Measurements from ENCODE around the gene DEAF1. TPM values are rescaled to one million over a fixed set of nuclear protein-coding genes. Genes with fewer than 3 reads are reported as not detected.

DEAF1 gene
- total RNA-seq, 2 donors from 2014 or later = 15.8 to 28.0 TPM

DNA sequence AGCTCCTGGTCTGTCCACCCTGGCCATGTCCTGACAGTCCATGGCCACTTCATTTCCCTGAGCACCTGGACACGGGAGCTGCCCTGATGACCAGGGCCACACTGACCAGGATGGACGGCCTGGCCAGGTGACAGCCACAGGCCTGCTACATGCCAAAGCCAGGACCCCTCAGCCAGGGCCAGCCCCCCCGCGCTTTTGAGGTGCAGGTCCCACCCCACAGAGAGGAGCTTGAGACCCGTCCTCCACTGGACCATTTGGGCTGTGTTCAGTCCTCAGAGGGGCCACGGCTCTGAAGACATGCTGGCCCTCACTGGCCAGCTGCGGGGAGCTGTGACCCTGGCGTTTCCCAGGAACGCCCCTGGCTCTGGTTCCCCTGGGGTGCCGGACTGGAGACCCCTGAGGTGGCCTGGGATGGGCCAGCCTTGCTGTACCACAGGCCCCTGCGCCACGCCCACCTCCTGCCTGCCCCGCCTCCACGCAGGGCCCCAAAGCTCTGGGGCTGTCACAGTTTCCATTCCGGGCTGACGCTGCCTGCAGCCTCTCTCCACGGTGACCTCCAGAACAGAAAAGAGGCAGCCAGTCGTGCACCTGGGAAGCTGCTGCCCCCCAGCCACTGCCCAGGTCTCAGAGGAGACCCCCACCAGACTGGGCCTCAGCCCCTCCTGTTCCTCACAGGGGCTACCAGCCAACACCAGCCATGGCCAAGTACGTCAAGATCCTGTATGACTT lies 29.2 kb upstream of the DEAF1 start:
- intact Hi-C loops (cut with DNase I) = loop anchor here (5.0 to 10.0 kb wide), 2 partner anchors 67 to 169 kb away; no protein-coding TSS in a partner anchor

DNA sequence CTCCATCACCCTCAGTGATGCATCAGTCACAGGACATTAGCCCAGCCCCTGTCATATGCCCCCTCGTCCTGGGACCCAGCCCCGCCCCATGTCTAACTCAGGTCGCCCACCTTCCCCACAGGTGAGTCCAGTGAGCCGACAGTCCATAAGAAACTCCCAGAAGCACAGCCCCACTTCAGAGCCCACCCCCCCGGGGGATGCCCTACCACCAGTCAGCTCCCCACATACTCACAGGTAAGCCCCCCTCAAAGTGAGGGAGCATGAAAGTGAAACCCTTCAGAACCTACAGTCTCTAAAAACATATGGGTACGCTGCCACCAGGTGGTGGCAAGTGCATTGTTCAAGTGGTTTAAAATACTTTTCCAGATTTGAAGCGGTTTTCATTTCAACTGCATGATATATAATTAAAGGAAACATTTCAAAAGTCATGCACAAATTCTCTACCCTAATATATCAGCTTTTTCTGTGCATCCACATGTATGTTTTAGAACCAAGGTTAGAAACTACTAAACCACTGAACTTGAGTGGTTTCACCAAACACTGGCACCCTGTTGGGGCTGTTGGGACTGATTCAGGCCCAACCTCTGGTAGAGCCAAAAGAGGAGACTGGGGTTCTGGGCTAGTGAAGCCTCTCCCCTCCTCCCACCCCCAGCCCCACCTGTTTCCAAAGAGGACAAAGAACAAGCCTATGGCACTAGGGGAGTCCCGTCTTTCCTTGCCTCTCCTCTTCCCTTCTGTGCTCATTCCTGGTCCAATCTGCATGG lies 28.3 kb upstream of the DEAF1 start:
- Histone ChIP-seq H3K4me3 (no peak overlapping the region), H3K27me3 (no peaks in the 10 kb centered on the region), H3K4me1 (peaks cover 32% of the 10 kb centered on the region), H3K9me3 (no peaks in the 10 kb centered on the region), H3K27ac (no peak overlapping the region), H3K36me3 (replicated peaks in 1 of 2; ENCODE audit: insufficient read depth in 1 of 2, low read depth in 2 of 2) (no peaks in the 10 kb centered on the region)
- intact Hi-C loops (cut with DNase I) = loop anchor here (5.0 to 10.0 kb wide), 2 partner anchors 66 to 169 kb away; no protein-coding TSS in a partner anchor
- no peak for TF ChIP-seq POLR2A (IDR thresholded peaks at IDR 0.05)
- TF ChIP-seq, protein P1, sequence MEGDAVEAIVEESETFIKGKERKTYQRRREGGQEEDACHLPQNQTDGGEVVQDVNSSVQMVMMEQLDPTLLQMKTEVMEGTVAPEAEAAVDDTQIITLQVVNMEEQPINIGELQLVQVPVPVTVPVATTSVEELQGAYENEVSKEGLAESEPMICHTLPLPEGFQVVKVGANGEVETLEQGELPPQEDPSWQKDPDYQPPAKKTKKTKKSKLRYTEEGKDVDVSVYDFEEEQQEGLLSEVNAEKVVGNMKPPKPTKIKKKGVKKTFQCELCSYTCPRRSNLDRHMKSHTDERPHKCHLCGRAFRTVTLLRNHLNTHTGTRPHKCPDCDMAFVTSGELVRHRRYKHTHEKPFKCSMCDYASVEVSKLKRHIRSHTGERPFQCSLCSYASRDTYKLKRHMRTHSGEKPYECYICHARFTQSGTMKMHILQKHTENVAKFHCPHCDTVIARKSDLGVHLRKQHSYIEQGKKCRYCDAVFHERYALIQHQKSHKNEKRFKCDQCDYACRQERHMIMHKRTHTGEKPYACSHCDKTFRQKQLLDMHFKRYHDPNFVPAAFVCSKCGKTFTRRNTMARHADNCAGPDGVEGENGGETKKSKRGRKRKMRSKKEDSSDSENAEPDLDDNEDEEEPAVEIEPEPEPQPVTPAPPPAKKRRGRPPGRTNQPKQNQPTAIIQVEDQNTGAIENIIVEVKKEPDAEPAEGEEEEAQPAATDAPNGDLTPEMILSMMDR (IDR thresholded peaks at IDR 0.05) = peak; percentile 13 to 74 (median 64)
- 31 to 52% methylated on average over 3 to 8 of the region's 8 CpGs for WGBS, 2 donors
- ATAC-seq = no peak
- peak in 3 of 4 donors; percentile 48 to 68 (median 62) for DNase-seq

More for the DNA sequence above, 29.2 kb upstream of the DEAF1 start:
- DNase-seq = no peak
- WGBS, 2 donors = 87 to 88% methylated on average over 14 to 19 of the region's 19 CpGs
- no peak for ATAC-seq
- TF ChIP-seq, protein P1 (IDR thresholded peaks at IDR 0.05) = no peak
- TF ChIP-seq POLR2A (IDR thresholded peaks at IDR 0.05) = no peak
- Histone ChIP-seq H3K4me1 (peaks cover 34% of the 10 kb centered on the region), H3K36me3 (replicated peaks in 1 of 2; ENCODE audit: insufficient read depth in 1 of 2, low read depth in 2 of 2) (no peaks in the 10 kb centered on the region), H3K4me3 (no peak overlapping the region), H3K9me3 (no peaks in the 10 kb centered on the region), H3K27ac (no peak overlapping the region), H3K27me3 (no peaks in the 10 kb centered on the region)

DNA sequence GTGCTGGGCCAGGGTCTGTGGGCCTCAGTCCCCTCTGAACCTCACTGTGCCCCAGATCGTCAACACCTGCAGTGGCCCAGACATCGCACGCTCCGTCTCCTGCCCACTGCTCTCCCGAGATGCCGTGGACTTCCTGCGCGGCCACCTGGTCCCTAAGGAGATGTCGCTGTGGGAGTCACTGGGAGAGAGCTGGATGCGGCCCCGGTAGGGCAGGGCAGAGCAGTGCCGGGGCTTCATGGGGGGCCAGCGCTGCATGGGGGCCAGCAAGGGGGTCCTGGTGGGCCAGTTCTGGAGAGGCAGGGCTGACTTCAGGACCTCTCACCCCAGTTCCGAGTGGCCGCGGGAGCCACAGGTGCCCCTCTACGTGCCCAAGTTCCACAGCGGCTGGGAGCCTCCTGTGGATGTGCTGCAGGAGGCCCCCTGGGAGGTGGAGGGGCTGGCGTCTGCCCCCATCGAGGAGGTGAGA lies 27.4 kb upstream of the DEAF1 start:
- H3K4me3 ChIP-seq = no peak overlapping the region
- H3K4me1 ChIP-seq = peaks cover 23% of the 10 kb centered on the region
- H3K27ac ChIP-seq = no peak overlapping the region
- intact Hi-C loops (cut with DNase I) = loop anchor here (5.0 to 10.0 kb wide), 2 partner anchors 65 to 168 kb away; no protein-coding TSS in a partner anchor
- no peaks in the 10 kb centered on the region for H3K36me3 ChIP-seq (replicated peaks in 1 of 2; ENCODE audit: insufficient read depth in 1 of 2, low read depth in 2 of 2)
- ATAC-seq (no peak), DNase-seq (no peak)
- 39 to 75% methylated on average over 2 to 20 of the region's 20 CpGs for WGBS, 2 donors
- no peaks in the 10 kb centered on the region for H3K27me3 ChIP-seq
- no peaks in the 10 kb centered on the region for H3K9me3 ChIP-seq
- TF ChIP-seq, protein P1 (IDR thresholded peaks at IDR 0.05) = no peak
- no peak for TF ChIP-seq POLR2A (IDR thresholded peaks at IDR 0.05)

DNA sequence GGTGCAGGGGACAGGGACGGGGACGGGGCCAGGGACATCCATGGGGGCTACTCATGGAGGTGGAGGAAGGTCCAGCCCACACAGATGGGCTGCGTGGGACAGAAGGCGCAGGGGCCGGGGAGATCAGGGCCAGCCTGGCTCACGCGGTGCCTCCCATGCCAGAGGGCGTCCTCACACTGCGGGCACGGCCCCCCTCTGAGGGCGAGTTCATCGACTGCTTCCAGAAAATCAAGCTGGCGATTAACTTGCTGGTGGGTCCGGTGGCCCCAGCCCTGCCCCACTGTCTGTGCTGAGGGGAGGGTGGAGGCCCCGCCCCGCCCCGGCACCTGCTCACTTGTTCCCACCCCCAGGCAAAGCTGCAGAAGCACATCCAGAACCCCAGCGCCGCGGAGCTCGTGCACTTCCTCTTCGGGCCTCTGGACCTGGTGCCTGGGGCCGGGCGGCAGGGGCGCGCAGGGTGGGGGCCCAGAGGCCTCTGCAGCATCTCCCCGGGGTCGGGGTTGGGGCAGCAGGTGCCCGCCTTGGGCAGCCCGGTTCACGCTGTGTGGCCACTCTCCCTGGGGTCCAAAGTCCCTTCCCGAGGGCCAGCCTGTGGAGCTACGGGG lies 26.8 kb upstream of the DEAF1 start:
- Histone ChIP-seq H3K4me3 (no peak overlapping the region), H3K9me3 (no peaks in the 10 kb centered on the region), H3K36me3 (replicated peaks in 1 of 2; ENCODE audit: insufficient read depth in 1 of 2, low read depth in 2 of 2) (no peaks in the 10 kb centered on the region), H3K27me3 (no peaks in the 10 kb centered on the region), H3K27ac (no peak overlapping the region), H3K4me1 (peaks cover 17% of the 10 kb centered on the region)
- intact Hi-C loops (cut with DNase I) = loop anchor here (5.0 to 10.0 kb wide), 2 partner anchors 65 to 167 kb away; no protein-coding TSS in a partner anchor
- no peak for ATAC-seq
- DNase-seq = no peak
- 54 to 87% methylated on average over 3 to 27 of the region's 33 CpGs for WGBS, 2 donors
- TF ChIP-seq, protein P1 (IDR thresholded peaks at IDR 0.05) = no peak
- no peak for TF ChIP-seq POLR2A (IDR thresholded peaks at IDR 0.05)

Measured in body of pancreas (tissue), 4 donors.